Activated CD4-positive, alpha-beta T cell treated with anti-CD3 and anti-CD28 coated beads, Interleukin-10, Interleukin-2, amounts not matched to agents 100 ng/mL and 50 ng/mL, durations not matched to agents 16 hours and 8 hours (primary cell): ENCODE results near the gene HLA-DRA.
A peak's percentile ranks its signal among the peaks of the same experiment; 100 is the strongest.
"Not testable (repeated sequence)": the region's sequence is repeated elsewhere in the genome, so short reads cannot be mapped to it uniquely, and the experiment has no call there.

Source experiments
- DNase-seq: peaks from one replicate; pipeline ENCODE4 v3.0.0-alpha.2; 2020

HLA-DRA gene

DNA sequence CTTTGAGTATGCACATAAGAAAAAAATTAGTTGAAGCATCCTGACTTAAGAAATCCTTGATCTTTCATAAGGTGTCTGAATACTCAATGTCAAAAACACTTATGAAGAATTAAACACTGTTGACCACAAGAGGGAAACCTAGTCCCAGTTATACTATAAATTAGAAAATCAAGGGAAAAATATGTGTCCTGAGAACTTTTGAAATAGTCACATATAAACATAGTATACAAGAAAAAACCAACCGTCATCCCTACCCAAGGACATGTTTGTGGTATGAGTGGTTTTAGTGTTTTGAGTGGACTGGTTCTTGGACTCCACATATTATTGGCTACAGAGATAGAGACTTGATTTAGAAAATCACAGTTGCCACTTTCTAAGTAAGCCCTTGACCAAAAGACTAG is 7.6 kb upstream of the HLA-DRA start:
- DNase-seq, result peak; percentile 34

DNA sequence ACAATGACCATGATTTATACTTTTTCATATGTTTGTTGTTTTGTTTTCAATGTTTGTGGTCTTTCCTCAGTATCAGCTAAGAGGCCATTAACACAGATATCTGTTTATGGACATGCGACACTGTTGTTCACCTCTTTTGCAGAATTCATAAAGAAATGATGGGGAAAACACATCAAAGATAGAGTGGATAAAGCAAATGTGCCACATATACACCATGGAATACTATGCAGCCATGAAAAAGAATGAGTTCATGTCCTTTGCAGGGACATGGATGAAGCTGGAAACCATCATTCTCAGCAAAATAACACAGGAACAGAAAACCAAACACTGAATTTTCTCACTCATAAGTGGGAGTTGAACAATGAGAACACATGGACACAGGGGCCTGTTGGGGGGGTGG is 5.7 kb upstream of the HLA-DRA start:
- DNase-seq, result not testable (repeated sequence)

DNA sequence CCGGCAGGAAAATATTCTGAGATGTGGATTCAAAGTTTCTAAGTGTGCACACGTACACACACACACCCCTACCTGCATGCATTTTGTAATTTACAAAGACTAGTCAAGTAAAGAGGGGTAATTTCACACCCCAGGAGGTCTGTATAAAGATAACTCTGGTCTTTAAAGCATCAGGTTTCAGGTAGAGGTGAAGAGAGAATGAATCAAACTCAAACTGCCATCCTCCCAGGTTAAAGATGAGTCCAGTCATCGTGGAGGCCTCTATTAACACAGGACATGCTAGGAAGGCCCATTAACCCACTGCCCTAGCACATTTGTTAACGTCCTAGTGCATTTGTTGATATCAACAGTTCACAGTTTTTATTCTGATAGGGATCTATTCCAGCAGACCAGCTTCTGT is 3.5 kb upstream of the HLA-DRA start:
- DNase-seq, result no peak

DNA sequence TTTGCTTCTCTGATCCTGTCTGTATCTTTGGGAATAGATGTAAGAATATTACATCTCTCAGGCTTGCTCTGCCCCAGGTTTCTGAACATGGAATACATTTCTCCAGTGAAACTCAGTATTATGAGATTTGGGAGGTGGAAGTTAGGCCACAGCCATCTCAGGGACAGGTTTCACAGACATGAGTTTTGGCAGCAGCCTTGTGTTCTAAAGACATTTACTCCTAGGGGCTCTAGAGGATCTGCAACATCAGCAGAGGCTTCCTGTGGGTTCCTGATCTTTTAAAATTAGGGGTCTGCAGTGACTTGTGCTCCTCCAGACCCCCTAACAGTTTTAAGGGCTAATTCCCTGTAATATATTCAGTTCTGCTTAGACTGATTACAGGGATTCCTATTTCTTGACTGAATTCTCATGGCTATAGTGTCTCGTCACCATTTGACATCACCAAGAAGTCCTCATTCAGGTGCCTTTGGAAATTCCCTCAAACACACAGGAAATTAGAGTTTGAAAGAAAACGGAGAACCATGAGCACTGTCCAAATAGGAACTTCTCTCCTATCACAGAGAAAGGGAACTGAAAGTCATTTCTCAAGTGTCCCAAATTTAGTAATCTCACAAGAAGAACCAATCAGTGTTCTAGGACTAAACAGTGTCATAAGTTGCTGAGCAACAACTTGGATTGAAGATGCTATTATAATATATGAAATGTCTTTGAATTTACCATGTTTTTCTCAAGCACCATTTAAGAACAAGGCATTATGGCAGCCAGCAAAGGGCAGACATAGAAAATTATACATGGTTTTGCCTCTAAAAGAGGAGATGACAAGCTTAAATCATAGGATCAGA is 2.5 kb upstream of the HLA-DRA start:
- peak; percentile 76 for DNase-seq

DNA sequence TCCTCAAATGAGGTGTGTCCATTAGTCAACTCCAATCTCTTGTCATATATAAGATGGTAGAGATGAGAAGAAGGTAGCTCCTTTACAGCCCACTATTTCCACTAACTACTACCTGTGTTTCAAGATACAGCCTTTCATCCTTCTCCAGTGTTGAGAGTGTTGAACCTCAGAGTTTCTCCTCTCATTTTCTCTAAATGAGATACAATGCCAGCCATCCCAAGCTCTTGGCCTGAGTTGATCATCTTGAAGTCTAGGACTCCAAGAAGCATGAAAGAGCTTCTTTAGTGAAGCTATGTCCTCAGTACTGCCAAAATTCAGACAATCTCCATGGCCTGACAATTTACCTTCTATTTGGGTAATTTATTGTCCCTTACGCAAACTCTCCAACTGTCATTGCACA is 548 bp upstream of the HLA-DRA start:
- no peak for DNase-seq

DNA sequence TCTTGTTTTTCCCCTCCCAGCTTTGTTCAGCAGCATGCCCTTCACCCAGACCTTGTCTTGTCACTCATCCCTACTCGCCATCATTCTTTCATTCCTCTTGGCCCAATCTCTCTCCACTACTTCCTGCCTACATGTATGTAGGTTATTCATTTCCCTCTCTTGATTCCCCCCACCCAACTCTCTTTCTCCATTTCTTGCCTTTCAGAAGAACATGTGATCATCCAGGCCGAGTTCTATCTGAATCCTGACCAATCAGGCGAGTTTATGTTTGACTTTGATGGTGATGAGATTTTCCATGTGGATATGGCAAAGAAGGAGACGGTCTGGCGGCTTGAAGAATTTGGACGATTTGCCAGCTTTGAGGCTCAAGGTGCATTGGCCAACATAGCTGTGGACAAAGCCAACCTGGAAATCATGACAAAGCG is 2.6 kb downstream of the HLA-DRA start:
- no peak for DNase-seq

DNA sequence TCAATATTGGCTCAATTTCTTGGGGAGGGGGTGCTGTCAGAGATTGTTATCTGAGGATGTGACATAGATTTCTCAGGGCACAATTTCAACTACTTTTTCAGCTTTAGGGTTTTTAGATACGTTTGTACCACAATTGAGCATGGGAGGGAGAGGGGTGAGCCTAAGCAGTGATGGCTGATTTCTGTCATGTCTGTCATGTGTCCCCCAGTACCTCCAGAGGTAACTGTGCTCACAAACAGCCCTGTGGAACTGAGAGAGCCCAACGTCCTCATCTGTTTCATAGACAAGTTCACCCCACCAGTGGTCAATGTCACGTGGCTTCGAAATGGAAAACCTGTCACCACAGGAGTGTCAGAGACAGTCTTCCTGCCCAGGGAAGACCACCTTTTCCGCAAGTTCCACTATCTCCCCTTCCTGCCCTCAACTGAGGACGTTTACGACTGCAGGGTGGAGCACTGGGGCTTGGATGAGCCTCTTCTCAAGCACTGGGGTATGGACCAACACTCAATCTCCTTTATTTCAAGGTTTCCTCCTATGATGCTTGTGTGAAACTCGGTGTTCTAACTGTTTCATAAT is 3.4 kb downstream of the HLA-DRA start:
- no peak for DNase-seq

DNA sequence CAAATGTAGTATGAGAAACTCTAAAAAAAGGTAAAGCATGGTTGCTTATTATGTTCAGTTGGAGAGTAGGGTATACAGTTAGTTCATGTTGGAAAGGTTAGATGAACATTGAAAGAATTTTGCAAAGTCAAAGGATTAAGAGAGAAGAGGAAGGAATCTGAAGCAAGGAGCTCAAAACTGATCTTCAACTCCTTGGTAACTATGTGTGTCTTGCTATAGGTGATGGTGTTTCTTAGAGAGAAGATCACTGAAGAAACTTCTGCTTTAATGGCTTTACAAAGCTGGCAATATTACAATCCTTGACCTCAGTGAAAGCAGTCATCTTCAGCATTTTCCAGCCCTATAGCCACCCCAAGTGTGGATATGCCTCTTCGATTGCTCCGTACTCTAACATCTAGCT is 4.7 kb downstream of the HLA-DRA start:
- no peak for DNase-seq

DNA sequence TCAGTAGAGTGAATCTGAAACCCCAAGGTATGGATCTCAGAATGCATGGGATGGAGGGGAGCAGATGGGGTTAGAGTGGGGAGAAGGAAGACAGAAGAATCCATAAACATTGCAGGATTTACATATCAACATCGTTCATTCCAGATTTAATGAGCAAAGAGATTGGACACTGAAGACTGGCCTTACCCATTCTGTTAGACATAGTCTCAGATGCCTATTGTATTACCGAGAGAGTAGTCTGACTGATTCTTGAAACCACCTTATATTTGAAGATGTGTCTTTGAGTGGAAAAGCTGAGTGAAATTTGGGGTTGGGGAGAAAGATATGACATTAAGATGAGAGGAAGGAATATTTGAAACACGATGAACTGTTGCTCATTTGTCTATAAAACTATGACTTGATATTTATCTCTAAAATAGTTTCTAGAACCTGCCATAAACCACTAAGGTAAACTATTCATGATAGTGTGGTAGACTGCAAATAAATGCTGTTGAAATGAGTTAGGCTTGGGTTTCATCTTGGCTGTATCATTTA is 5.7 kb downstream of the HLA-DRA start:
- no peak for DNase-seq

DNA sequence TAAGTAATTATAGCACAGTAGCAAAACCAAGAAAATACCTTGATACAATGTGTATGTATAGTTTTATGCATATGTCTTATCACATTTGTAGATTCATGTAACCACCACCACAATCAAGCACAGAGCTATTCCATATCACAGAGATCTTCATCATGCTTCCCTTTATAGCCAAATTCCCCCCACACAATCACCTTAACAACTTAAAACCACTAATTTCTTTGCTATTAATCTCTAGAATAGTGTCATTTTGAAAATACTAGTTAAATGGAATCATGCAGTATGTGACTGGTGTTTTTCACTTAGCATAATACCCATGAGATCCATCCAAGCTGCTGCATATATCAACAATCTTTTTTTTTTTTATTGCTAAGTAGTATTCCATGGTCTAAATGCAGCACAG is 8.2 kb downstream of the HLA-DRA start:
- DNase-seq, result no peak

DNA sequence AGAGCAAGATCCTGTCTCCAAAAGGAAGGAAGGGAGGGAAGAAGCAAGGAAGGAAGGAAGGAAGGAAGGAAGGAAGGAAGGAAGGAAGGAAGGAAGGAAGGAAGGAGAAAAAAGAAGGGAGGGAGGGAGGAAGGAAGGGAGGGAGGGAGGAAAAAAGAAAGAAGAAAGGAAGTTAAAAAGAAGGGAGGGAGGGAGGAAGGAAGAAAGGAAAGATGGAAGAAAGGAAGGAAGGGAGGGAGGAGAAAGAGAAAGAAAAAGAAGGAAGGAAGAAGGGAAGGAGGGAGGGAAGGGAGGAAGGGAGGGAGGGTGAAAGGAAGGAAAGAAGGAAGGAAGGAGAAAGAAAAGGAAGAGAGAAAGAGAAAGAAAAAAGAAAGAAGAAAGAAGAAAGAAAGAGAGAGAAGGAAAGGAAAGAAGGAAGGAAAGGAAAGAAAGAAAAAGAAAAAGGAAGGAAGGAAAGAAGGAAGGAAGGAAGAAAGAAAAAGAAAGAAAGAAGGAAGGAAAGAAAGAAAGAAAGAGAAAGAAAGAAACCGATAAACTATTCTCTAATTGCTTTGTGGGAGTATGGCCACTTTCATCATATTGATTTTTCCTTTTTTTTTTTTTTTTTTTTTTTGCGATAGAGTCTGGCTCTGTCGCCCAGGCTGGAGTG is 9.5 kb downstream of the HLA-DRA start:
- no peak for DNase-seq

DNA sequence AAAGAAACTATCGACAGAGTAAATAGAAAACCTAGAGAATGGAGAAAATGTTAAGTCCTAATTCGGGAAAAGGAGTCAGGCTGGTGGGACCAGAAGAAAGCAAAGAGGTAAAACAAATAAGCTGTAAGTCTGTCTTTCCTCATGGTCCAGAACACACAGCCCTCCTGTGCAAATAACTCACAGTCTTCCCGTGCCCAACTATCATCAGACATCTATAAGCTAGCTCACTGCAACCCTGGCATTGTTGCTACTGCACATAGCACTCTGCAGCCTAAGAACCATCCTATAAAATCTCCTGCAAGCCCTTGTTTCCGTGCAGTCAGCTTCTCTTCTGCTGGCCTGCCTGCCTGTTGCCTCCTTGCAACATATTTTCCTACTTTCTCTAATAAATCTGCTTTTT is 17.4 kb downstream of the HLA-DRA start:
- DNase-seq, result no peak

DNA sequence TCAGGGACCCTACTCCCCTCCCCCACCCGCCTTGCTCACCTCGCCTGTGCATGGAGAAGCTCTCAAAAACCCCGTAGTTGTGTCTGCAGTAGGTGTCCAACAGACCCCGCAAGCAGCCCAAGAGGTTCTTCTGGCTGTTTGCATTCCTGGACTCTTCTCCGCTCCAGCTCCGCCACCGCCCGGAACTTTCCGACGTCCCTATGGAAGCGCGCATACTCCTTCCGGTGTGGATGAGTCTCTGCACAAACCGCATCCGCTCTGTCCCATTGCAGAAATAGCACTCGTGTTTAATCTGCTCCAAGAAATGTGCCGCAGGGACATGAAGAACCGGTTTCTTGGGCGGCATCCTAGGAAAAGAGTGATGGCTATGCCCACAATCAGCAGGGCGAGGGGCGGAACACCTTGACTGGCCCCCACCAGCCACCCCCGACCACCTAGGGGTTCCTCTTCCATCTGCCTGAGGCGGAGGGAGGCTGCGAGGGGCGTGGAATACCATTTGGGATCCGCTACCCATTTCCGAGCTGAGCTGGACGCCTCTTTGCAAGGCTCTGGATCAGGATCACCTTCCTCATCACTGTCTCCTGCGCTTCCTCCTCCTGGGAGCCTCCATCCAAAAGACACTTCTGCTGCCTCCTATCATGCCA is 20.2 kb downstream of the HLA-DRA start:
- DNase-seq, result no peak

DNA sequence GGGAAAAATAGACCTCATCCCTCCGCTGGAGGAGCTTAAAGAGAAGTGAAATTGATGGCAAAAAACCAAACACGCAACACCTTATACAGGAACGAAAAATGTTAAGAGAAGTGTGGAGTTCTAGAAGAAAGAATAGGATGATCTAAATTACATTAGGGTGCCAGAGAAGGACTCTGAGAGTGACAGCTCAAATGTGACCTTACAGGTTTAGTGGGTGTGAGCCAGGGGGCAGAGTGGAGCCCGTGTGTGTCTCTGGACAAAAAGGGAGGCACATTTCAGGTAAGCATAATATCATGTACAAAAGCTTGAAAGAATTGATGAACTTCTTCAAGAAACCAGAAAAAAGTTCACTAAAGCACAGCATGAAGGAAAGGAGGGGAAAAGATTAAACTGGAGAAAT is 20.8 kb downstream of the HLA-DRA start:
- no peak for DNase-seq

DNA sequence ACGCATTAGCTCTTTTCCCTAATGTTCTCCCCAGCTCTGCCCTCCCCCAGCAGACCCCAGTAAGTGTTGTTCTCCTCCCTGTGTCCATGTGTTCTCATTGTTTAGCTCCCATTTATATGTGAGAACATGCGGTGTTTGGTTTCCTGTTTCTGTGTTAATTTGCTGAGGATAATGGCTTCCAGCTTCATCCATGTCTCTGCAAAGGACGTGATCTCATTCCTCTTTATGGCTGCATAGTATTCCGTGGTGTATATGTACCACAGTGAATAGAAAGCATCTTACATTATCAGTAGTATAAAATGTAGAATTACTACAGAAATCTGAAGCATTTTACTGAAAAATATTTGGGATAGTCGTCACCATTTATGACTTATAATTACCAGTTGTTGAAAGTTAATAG is 21.8 kb downstream of the HLA-DRA start:
- DNase-seq, result no peak

DNA sequence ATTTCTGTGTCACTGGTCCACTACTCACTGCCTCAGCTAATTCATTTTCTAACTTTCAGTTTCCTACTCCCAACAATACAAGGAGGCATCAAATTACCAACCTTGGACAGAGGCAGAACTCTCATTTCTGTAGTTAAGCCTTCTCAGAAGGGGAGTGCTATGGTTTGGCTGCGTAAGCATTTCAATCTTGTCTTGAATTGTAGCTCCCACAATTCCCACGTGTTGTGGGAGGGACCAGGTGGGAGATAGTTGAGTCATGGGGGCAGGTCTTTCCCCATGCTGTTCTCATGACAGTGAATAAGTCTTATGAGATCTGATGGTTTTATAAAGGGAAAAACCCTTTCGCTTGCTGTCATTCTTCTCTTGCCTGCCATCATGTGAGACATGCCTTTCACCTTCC is 22.9 kb downstream of the HLA-DRA start:
- peak; percentile 85 for DNase-seq

DNA sequence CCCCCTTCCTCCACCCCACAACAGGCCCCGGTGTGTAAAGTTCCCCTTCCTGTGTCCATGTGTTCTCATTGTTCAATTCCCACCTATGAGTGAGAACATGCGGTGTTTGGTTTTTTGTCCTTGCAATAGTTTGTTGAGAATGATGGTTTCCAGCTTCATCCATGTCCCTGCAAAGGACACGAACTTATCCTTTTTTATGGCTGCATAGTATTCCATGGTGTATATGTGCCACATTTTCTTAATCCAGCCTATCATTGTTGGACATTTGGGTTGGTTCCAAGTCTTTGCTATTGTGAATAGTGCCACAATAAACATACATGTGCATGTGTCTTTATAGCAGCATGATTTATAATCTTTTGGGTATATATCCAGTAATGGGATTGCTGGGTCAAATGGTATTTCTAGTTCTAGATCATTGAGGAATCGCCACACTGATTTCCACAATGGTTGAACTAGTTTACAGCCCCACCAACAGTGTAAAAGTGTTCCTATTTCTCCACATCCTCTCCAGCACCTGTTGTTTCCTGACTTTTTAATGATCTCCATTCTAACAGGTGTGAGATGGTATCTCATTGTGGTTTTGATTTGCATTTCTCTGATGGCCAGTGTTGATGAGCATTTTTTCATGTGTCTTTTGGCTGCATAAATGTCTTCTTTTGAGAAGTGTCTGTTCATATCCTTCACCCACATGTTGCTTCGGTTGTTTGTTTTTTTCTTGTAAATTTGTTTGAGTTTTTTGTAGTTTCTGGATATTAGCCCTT is 28.2 kb downstream of the HLA-DRA start:
- DNase-seq, result not testable (repeated sequence)

DNA sequence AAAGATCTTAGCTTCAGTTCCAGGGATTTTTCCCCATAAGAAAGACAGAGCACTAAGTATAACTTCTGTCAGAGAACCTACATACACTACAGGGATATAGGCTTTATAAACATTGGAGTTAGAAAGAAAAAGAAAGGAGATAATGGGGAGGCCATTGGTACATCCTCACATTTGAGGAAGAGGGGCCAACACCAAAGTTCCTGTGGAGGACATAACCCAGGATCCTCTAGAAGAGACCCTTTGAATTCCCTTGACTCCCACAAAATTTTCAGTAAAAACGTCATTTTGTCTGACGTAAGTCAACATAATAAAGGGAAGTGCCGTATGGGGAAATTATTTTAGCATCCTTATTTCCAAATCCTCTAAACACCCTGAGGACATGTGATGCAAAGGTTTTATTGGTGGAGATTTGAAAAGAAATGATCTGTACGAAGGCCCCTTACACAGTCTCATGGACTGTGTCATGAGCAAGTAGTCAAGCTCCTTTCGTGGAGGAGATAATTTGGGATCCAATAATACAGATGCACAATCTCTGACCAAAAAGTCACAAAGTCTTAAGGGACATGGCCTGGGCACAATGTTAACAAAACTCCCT is 33.2 kb downstream of the HLA-DRA start:
- DNase-seq, result no peak

DNA sequence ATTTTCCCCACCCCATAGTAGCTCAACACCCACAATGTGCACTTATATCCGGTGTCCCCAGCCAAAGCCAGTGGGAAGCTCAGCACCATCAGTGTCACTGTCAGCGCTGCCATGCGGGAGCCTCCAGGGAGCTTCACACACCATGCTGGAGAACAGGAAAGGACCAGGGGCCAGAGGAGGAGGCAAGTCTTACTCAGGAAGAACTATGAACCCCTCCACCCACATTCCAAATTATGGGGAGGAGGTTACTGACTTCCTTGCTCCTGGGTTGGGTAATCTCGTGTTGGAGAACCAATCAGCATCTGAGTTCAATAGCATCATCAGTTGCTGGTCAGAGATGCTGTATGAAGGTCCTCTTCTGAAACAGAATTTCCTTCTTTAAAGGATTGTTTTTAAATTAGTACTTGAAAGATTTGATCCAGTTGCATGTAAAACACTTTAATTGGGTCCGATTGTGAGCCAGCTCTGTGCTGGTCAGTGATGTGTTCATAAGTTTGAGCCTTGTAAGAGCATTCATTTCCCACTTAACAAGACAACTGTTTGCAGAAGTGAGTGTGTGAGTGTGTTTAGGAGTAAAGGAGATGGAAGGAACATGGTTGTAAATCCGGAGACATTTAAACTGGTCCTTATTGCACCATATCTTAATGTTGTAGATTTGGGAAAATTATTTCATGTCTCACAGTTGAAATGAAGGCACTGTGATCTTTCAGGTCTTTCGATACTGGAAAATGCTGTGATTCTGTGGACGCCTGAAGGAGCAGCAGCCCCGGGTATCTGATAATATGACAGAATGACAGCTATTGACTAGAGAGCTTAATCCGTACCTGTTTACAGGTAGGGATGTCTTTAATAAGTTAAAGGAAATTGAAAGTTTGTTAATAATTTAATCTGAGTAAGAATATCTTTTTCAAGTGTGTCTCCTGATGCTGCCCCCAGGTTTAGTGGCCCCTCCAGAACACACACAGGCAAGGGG is 34.0 kb downstream of the HLA-DRA start:
- DNase-seq, result peak; percentile 7

DNA sequence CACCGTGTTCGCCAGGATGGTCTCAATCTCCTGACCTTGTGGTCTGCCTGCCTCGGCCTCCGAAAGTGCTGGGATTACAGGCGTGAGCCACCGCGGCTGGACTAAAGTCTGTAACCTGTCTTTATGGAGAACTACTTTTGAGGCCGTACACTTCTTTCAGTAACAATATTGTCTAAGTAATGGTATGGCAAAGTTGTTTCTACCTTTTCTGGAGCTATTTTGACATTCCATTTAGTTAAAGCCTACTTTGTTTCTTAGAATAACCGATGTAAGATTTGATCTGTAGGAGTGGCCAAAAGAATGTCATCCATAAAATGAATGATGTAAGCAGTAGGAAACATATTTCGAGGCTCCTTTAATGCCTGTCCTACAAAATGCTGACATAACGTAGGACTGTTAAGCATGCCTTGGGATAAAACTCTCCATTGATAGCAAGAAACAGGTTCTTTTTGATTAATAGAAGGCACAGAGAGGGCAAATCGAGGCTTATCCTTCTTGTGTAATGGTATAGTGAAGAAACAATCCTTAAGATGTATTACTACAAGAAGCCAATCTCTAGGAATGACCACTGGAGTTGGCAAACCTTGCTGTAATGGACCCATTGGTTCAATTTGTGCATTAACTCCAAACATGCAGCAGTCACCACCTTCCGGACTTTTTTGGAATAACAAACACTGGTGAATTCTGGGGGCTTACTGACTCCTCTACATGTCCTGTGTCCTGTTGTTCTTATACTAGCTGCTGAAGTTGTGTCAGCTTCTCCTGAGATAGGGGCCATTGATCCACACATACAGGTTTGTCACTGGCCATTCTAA is 35.9 kb downstream of the HLA-DRA start:
- no peak for DNase-seq
